CD4-positive, alpha-beta memory T cell (primary cell): ENCODE results near the gene USP6NL. TPM values are rescaled to one million over a fixed set of nuclear protein-coding genes. Genes with fewer than 3 reads are reported as not detected.

Experiments
- CTCF ChIA-PET: fragments of 350-600 bp; sonication (Branson Sonifier 250); formaldehyde crosslinking; loops from one replicate; lab custom pipeline; 2021; ENCODE audit warnings: inconsistent platforms; ENCODE audit not compliant: partially characterized antibody; lab: Charles Lee
- POLR2A ChIA-PET: fragments of 350-600 bp; sonication (Branson Sonifier 250); formaldehyde crosslinking; loops from one replicate; lab custom pipeline; 2021; ENCODE audit not compliant: partially characterized antibody; lab: Charles Lee
- DNase-seq, 5 donors: peaks; one replicate each; pipeline versions ENCODE4 v3.0.0 to v3.0.0-alpha.2; 2020 to 2022; ENCODE audit warnings: mixed read lengths in 1 of 5
- H3K27ac ChIP-seq: one replicate; pipeline ENCODE4 v1.7.0; 2013; ENCODE audit warnings: low read depth, low read length
- H3K27me3 ChIP-seq: 2 replicates; pipeline ENCODE4 v1.7.0; 2013; ENCODE audit warnings: mild to moderate bottlenecking, low read length, moderate library complexity; ENCODE audit not compliant: insufficient read depth
- H3K36me3 ChIP-seq: 2 replicates; pipeline ENCODE4 v1.7.0; 2013; ENCODE audit warnings: mild to moderate bottlenecking, low read length, moderate library complexity; ENCODE audit not compliant: insufficient read depth
- H3K4me1 ChIP-seq: 2 replicates; pipeline ENCODE4 v1.7.0; 2013; ENCODE audit warnings: mild to moderate bottlenecking, low read length, moderate library complexity; ENCODE audit not compliant: insufficient read depth
- H3K4me3 ChIP-seq, 2 donors: one replicate each; pipeline ENCODE4 v1.7.0; 2013; ENCODE audit warnings: low read length in 2 of 2, mild to moderate bottlenecking in 1 of 2
- H3K9me3 ChIP-seq, 2 donors: one replicate each; pipeline ENCODE4 v1.7.0; 2013; ENCODE audit warnings: low read length in 2 of 2, control low read depth in 1 of 2; ENCODE audit not compliant: control insufficient read depth in 1 of 2
- H3K27ac Mint-ChIP-seq, 7 donors: one replicate each; pipeline ENCODE4 v1.8.0; 2020 to 2021; ENCODE audit warnings: mixed read lengths in 7 of 7, mild to moderate bottlenecking in 6 of 7, inconsistent platforms in 3 of 7, moderate library complexity in 3 of 7
- H3K27me3 Mint-ChIP-seq, 2 donors: one replicate each; pipeline ENCODE4 v1.8.0; 2020 to 2021; ENCODE audit warnings: mixed read lengths in 2 of 2
- H3K36me3 Mint-ChIP-seq, 2 donors: one replicate each; pipeline ENCODE4 v1.8.0; 2020 to 2021; ENCODE audit warnings: mixed read lengths in 2 of 2, inconsistent platforms in 1 of 2, mild to moderate bottlenecking in 1 of 2
- H3K4me1 Mint-ChIP-seq, 4 donors: one replicate each; pipeline ENCODE4 v1.8.0; 2020 to 2021; ENCODE audit warnings: mixed read lengths in 4 of 4, mild to moderate bottlenecking in 1 of 4
- H3K4me3 Mint-ChIP-seq, 8 donors: one replicate each; pipeline ENCODE4 v1.8.0; 2020 to 2021; ENCODE audit warnings: mixed read lengths in 8 of 8, mild to moderate bottlenecking in 7 of 8, moderate library complexity in 6 of 8, inconsistent platforms in 3 of 8
- H3K9me3 Mint-ChIP-seq, 8 donors: one replicate each; pipeline ENCODE4 v1.8.0; 2020 to 2021; ENCODE audit warnings: mixed read lengths in 8 of 8, mild to moderate bottlenecking in 5 of 8, inconsistent platforms in 3 of 8, moderate library complexity in 1 of 8
- intact Hi-C: fragments of 100-400 bp; cut with micrococcal nuclease; formaldehyde crosslinking; loops from one replicate; pipeline ENCODE4 v1.15.1; 2023
- polyA plus RNA-seq, 2 donors: library from polyadenylated mRNA; unstranded; fragments of 300-500 nt; fragmentation: Illumina TruSeq; gene quantifications; one replicate each; pipeline ENCODE4 v1.2.3, GENCODE V29; 2021
- total RNA-seq, 2 experiments: library from RNA; stranded (reverse); gene quantifications; one replicate each; pipeline ENCODE4 v1.2.3, GENCODE V29; 2021

Gene USP6NL
- total and polyA plus RNA-seq, 4 experiments from 2014 or later: 2.2 to 4.8 (median 3.3) TPM

DNA sequence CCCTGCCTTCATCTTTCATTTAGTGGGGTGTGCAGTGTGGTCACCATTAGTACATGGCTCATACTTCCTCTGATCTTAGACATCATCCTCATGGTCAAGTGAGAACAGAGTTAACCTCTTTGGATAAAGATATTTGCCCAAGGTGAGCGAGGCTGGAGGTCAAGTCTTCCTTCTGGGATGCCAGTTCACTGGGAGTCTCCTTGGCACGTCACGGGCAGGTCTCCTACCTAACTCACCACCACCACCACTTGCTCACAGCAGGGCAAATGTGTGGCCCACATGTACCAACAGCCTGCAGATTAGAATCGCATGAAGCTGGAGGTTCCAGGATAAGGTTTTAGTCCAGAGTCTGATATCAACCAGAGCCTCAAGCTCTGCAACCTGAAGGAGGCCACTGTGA lies 164.6 kb downstream of the USP6NL start:
- H3K4me1 Mint-ChIP-seq: peaks cover 5 to 18% (median 8%) of the 10 kb centered on the region in 4 donors
- H3K27ac Mint-ChIP-seq: peak overlapping the region in 2 of 7 donors; percentile 22 to 24
- no peaks in the 10 kb centered on the region for H3K36me3 Mint-ChIP-seq
- intact Hi-C loops: no loop called here
- peaks cover 7% of the 10 kb centered on the region for H3K4me1 ChIP-seq
- CTCF ChIA-PET: no interaction called here
- no peak overlapping the region for H3K27ac ChIP-seq
- peaks cover 0 to 2% of the 10 kb centered on the region in 2 donors for H3K27me3 Mint-ChIP-seq
- H3K27me3 ChIP-seq: no peaks in the 10 kb centered on the region
- no peaks in the 10 kb centered on the region for H3K36me3 ChIP-seq
- H3K4me3 ChIP-seq: no peak overlapping the region
- POLR2A ChIA-PET: no interaction called here
- no peaks in the 10 kb centered on the region for H3K9me3 Mint-ChIP-seq
- no peaks in the 10 kb centered on the region for H3K9me3 ChIP-seq
- DNase-seq: no peak
- H3K4me3 Mint-ChIP-seq: no peak overlapping the region

GRCh38 chr10:11446133-11446532 lies 165.3 kb downstream of the USP6NL start:
- peaks cover 0 to 2% of the 10 kb centered on the region in 2 donors for H3K27me3 Mint-ChIP-seq

DNA sequence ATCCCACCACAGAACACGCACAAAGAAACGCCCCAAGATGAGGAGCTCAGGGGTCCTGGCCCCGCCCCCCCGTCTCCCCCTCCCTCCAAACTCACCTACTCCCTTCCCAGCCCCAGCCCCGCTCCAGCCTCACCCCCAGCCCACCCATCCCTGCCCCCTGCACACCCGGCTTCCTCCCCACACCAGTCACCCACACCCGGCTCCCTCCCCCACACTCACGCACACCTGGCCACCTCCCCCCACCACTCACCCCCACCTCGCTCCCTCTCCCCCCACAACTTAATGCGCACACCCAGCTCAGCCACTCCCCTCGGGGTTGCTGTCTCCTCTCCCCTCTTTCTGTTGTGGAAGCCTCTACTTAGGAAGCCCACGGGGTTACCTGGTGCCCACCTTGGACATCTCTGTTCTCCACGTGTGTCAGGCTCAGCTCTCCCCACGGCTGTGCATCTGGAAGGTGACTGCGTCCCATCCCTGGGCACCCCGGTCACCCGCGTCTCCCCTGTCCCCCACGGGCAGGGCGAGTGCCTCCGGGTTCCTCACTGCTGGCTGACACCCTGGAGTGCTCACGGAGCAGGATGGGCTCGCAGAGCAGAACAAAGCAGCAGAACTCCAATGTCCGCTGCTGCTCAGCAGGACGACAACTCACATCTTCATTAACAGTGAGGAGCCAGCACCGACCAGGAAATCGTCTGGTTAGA lies 166.8 kb downstream of the USP6NL start:
- H3K36me3 Mint-ChIP-seq: no peaks in the 10 kb centered on the region
- H3K27ac ChIP-seq: no peak overlapping the region
- no peak overlapping the region for H3K27ac Mint-ChIP-seq
- H3K4me3 ChIP-seq: no peak overlapping the region
- H3K27me3 Mint-ChIP-seq: peaks cover 0 to 2% of the 10 kb centered on the region in 2 donors
- ChIA-PET CTCF (no interaction called here), POLR2A (no interaction called here)
- H3K9me3 ChIP-seq: no peaks in the 10 kb centered on the region
- peaks cover 17 to 31% (median 21%) of the 10 kb centered on the region in 4 donors for H3K4me1 Mint-ChIP-seq
- intact Hi-C loops: no loop called here
- H3K4me1 ChIP-seq: peaks cover 21% of the 10 kb centered on the region
- no peaks in the 10 kb centered on the region for H3K27me3 ChIP-seq
- no peak overlapping the region for H3K4me3 Mint-ChIP-seq
- H3K9me3 Mint-ChIP-seq: no peaks in the 10 kb centered on the region
- no peak for DNase-seq
- H3K36me3 ChIP-seq: no peaks in the 10 kb centered on the region

More at GRCh38 chr10:11446133-11446532, 165.3 kb downstream of the USP6NL start:
- intact Hi-C loops: no loop called here
- Histone ChIP-seq H3K27ac (no peak overlapping the region), H3K36me3 (no peaks in the 10 kb centered on the region), H3K9me3 (no peaks in the 10 kb centered on the region), H3K27me3 (no peaks in the 10 kb centered on the region), H3K4me1 (peaks cover 7% of the 10 kb centered on the region), H3K4me3 (no peak overlapping the region)
- Mint-ChIP-seq H3K4me3 (no peak overlapping the region), H3K4me1 (peaks cover 7 to 18% (median 10%) of the 10 kb centered on the region in 4 donors), H3K9me3 (no peaks in the 10 kb centered on the region), H3K27ac (no peak overlapping the region), H3K36me3 (no peaks in the 10 kb centered on the region)
- CTCF ChIA-PET: no interaction called here
- POLR2A ChIA-PET: no interaction called here
- DNase-seq: no peak

- Histone ChIP-seq H3K36me3 (no peaks in the 10 kb centered on the region), H3K9me3 (no peaks in the 10 kb centered on the region), H3K4me1 (peaks cover 23% of the 10 kb centered on the region), H3K27me3 (no peaks in the 10 kb centered on the region), H3K27ac (no peak overlapping the region), H3K4me3 (no peak overlapping the region)
- no peak overlapping the region for H3K27ac Mint-ChIP-seq
- H3K9me3 Mint-ChIP-seq: no peaks in the 10 kb centered on the region
- ChIA-PET POLR2A (no interaction called here), CTCF (no interaction called here)
- H3K4me3 Mint-ChIP-seq: no peak overlapping the region
- no peak for DNase-seq
- intact Hi-C loops: no loop called here
- no peaks in the 10 kb centered on the region for H3K36me3 Mint-ChIP-seq
- H3K4me1 Mint-ChIP-seq: peaks cover 18 to 35% (median 24%) of the 10 kb centered on the region in 4 donors
- H3K27me3 Mint-ChIP-seq: peaks cover 0 to 2% of the 10 kb centered on the region in 2 donors
These were observed 167.3 kb downstream of the USP6NL start for GRCh38 chr10:11444155-11444530.

GRCh38 chr10:11443468-11444154 lies 167.8 kb downstream of the USP6NL start:
- no peak for DNase-seq
- Histone ChIP-seq H3K9me3 (no peaks in the 10 kb centered on the region), H3K4me3 (no peak overlapping the region), H3K27ac (no peak overlapping the region), H3K36me3 (no peaks in the 10 kb centered on the region), H3K27me3 (no peaks in the 10 kb centered on the region), H3K4me1 (peaks cover 23% of the 10 kb centered on the region)
- Mint-ChIP-seq H3K9me3 (no peaks in the 10 kb centered on the region), H3K4me1 (peaks cover 16 to 35% (median 24%) of the 10 kb centered on the region in 4 donors), H3K27ac (peak overlapping the region in 1 of 7 donors; percentile 53), H3K36me3 (no peaks in the 10 kb centered on the region), H3K4me3 (no peak overlapping the region), H3K27me3 (peaks cover 0 to 2% of the 10 kb centered on the region in 2 donors)
- POLR2A ChIA-PET: no interaction called here
- intact Hi-C loops: no loop called here
- CTCF ChIA-PET: no interaction called here

GRCh38 chr10:11442001-11442773 lies 169.3 kb downstream of the USP6NL start:
- H3K27me3 ChIP-seq: no peaks in the 10 kb centered on the region
- POLR2A ChIA-PET: no interaction called here
- no peaks in the 10 kb centered on the region for H3K9me3 ChIP-seq
- no peak overlapping the region for H3K27ac ChIP-seq
- H3K4me3 ChIP-seq: no peak overlapping the region
- H3K4me3 Mint-ChIP-seq: no peak overlapping the region
- intact Hi-C loops: no loop called here
- H3K27me3 Mint-ChIP-seq: peaks cover 0 to 2% of the 10 kb centered on the region in 2 donors
- DNase-seq: no peak
- H3K27ac Mint-ChIP-seq: no peak overlapping the region
- no peaks in the 10 kb centered on the region for H3K36me3 Mint-ChIP-seq
- peaks cover 14 to 24% (median 18%) of the 10 kb centered on the region in 4 donors for H3K4me1 Mint-ChIP-seq
- H3K9me3 Mint-ChIP-seq: no peaks in the 10 kb centered on the region
- H3K36me3 ChIP-seq: no peaks in the 10 kb centered on the region
- H3K4me1 ChIP-seq: peaks cover 16% of the 10 kb centered on the region
- CTCF ChIA-PET: no interaction called here

GRCh38 chr10:11441151-11441535 lies 170.3 kb downstream of the USP6NL start:
- H3K9me3 Mint-ChIP-seq: no peaks in the 10 kb centered on the region
- H3K27ac ChIP-seq: no peak overlapping the region
- H3K4me1 ChIP-seq: peaks cover 16% of the 10 kb centered on the region
- H3K27me3 ChIP-seq: no peaks in the 10 kb centered on the region
- POLR2A ChIA-PET: no interaction called here
- intact Hi-C loops: no loop called here
- no peaks in the 10 kb centered on the region for H3K9me3 ChIP-seq
- no peak overlapping the region for H3K4me3 ChIP-seq
- H3K4me3 Mint-ChIP-seq: peak overlapping the region in 5 of 8 donors; percentile 51 to 86 (median 83)
- H3K36me3 Mint-ChIP-seq: no peaks in the 10 kb centered on the region
- CTCF ChIA-PET: no interaction called here
- H3K4me1 Mint-ChIP-seq: peaks cover 14 to 22% (median 18%) of the 10 kb centered on the region in 4 donors
- no peaks in the 10 kb centered on the region for H3K36me3 ChIP-seq
- H3K27ac Mint-ChIP-seq: no peak overlapping the region
- DNase-seq: no peak
- peaks cover 0 to 2% of the 10 kb centered on the region in 2 donors for H3K27me3 Mint-ChIP-seq
